Right lobe of liver (tissue), 6 donors: Measurements from ENCODE around the gene DUS4L. TPM values are rescaled to one million over a fixed set of nuclear protein-coding genes. Genes with fewer than 3 reads are reported as not detected.

Experiments
- ATAC-seq, 4 donors: fragments of 200-7000 bp; cut with Tn5 transposase; one replicate each; pipeline ENCODE4 v1.9.1; 2020; ENCODE audit warnings: mild to moderate bottlenecking in 4 of 4, moderate library complexity in 4 of 4
- DNase-seq, 3 donors: peaks; one replicate each; pipeline ENCODE4 v3.0.0-alpha.2; 2020
- H3K27ac ChIP-seq, 3 donors: fragments of 200-600 bp; one replicate each; pipeline ENCODE4 v1.8.0; 2022
- H3K27me3 ChIP-seq, 2 donors: fragments of 200-600 bp; one replicate each; pipeline ENCODE4 v1.8.0; 2022
- H3K36me3 ChIP-seq, 4 donors: fragments of 200-600 bp; sonication (generic) in 1 of 4; one replicate each; pipeline versions ENCODE4 v1.5.1 to v1.8.0; 2017 to 2022; ENCODE audit warnings: control low read depth in 1 of 4
- H3K4me1 ChIP-seq, 4 donors: fragments of 200-600 bp; sonication (generic) in 1 of 4; one replicate each; pipeline versions ENCODE4 v1.5.1 to v1.8.0; 2017 to 2022; ENCODE audit warnings: control low read depth in 1 of 4
- H3K4me3 ChIP-seq, 3 donors: fragments of 200-600 bp; one replicate each; pipeline ENCODE4 v1.8.0; 2022
- H3K9me3 ChIP-seq, 4 donors: fragments of 200-600 bp; sonication (generic) in 1 of 4; one replicate each; pipeline versions ENCODE4 v1.5.1 to v1.8.0; 2017 to 2022; ENCODE audit warnings: control low read depth in 1 of 4
- POLR2A ChIP-seq: fragments of 450-650 bp; IDR thresholded peaks from one replicate; pipeline ENCODE4 v1.6.1; 2017; ENCODE audit warnings: antibody characterized with exemption, mild to moderate bottlenecking
- WGBS: methylation state at CpG from one replicate; pipeline ENCODE4 v1.1.6; 2018; ENCODE audit warnings: low coverage, low lambda C conversion rate; ENCODE audit not compliant: insufficient coverage; ENCODE audit errors: missing lambda C conversion rate; 5-methylcytosine and 5-hydroxymethylcytosine counted together
- intact Hi-C, 2 donors: fragments of 100-400 bp; cut with DNase I; formaldehyde crosslinking; loops; one replicate each; pipeline versions ENCODE4 v1.11.2 to v1.14.1; 2022
- total RNA-seq, 6 experiments: library from RNA; depleted of rRNA in 2 of 6; stranded (reverse); fragments of >200 nt in 2 of 6; fragmentation: NEBNext Ultra II Directional in 3 of 6; extraction: Animal tissue kit (Norgen Biotek cat#: 25700) in 3 of 6; gene quantifications; one replicate each; pipeline versions ENCODE4 v1.1.0 to v1.2.4, GENCODE V29; 2016 to 2023
- TF ChIP-seq, protein P1 (sequence below), 4 donors: fragments of 200-600 bp in 3 of 4; fragments of 450-650 bp in 1 of 4; IDR thresholded peaks; one replicate each; pipeline versions ENCODE4 v1.5.1 to v1.8.0; 2016 to 2022; ENCODE audit warnings: antibody characterized with exemption in 4 of 4, mild to moderate bottlenecking in 2 of 4
- donor health status: DM: no; HTN: yes; CAD: no.
- donor health status: DM: no; HTN: no; CAD: no.
- donor health status: DM: no; HTN: no; CAD: no.
- donor health status: DM: no; HTN: yes; CAD: no.
- donor health status: DM: no; HTN: yes; CAD: no.

The DUS4L gene
- total RNA-seq, 6 experiments from 2014 or later, result 2.3 to 6.1 (median 3.4) TPM

DNA sequence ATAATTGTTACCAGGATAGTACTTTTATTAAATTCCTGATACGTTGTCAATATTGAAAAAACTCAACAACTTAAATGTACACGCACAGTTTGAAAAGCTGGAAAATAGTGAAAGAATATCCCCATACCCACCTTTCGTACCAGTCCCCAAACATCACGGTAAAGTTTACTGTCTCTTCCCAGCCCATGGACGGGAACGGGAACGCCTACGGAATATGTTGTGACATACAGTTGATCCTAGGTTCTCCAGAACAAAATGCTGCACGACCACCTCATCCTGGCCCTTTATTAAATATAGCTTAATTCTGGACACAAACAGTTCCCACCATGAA is 15.7 kb downstream of the DUS4L start:
- ATAC-seq (peak; percentile 4 to 36 (median 34)), DNase-seq (peak in 1 of 3 donors; percentile 23)
- TF ChIP-seq POLR2A, result no peak
- TF ChIP-seq, protein P1, sequence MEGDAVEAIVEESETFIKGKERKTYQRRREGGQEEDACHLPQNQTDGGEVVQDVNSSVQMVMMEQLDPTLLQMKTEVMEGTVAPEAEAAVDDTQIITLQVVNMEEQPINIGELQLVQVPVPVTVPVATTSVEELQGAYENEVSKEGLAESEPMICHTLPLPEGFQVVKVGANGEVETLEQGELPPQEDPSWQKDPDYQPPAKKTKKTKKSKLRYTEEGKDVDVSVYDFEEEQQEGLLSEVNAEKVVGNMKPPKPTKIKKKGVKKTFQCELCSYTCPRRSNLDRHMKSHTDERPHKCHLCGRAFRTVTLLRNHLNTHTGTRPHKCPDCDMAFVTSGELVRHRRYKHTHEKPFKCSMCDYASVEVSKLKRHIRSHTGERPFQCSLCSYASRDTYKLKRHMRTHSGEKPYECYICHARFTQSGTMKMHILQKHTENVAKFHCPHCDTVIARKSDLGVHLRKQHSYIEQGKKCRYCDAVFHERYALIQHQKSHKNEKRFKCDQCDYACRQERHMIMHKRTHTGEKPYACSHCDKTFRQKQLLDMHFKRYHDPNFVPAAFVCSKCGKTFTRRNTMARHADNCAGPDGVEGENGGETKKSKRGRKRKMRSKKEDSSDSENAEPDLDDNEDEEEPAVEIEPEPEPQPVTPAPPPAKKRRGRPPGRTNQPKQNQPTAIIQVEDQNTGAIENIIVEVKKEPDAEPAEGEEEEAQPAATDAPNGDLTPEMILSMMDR (IDR thresholded peaks at IDR 0.05), result no peak
- Histone ChIP-seq H3K4me3 (peak overlapping the region; percentile 49 to 71 (median 65)), H3K4me1 (peaks cover 0 to 16% (median 0%) of the 10 kb centered on the region in 4 donors), H3K36me3 (no peaks in the 10 kb centered on the region), H3K27me3 (no peaks in the 10 kb centered on the region), H3K9me3 (no peaks in the 10 kb centered on the region), H3K27ac (peak overlapping the region; percentile 84 to 87 (median 85))
- whole genome bisulfite sequencing, result 5% methylated on average over 9 of the region's 9 CpGs
- intact Hi-C loops, result no loop called here

DNA sequence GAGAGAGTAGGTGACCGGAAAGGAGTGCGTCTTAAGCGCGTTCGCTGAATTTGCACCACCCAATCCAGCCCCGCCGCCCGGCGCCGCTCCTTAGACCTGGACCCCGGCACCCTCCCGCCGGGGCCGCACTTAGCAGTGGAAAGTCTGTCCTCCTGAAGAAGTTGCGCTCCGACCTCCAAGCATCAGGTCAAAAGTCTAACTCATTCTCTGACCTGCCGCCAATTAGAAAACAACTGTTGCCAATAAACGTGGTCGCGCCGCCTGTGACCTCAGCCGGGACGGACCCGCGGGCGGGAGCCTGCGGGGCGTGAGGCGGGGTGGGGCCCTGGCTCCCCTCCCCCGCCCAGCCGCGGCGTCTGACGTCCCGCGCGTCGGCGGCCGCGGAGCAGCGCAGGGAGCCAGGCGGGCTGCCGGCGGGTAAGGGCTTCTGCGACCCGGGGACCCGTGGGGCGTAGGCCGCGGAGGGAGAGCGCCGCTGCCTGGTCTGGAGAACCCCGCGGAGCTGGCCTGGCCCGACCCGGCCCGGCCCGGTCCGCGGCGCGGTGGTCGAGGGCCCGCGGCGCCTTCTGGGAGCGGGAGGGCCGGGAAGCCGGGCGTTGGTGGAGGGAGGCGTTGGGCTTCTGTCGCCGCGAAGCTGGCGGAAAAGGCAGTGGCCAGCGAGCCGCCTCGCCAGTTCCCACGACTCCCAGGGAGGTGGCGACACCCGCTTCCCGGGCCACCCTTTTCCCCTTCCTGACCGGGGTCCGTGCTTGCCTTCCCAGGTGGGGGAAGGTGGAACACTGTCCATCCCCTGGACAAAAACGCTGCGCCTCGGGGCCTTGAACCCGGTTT is 16.3 kb downstream of the DUS4L start, which contains the start of gene BCAP29:
Gene BCAP29 (plus strand): TSS at position 362 of the 831 bp plus-strand sequence. CDS start 527 bp downstream, outside the sequence.
- peaks cover 0 to 16% (median 0%) of the 10 kb centered on the region in 4 donors for H3K4me1 ChIP-seq
- peak within 1 kb of the TSS; percentile 84 to 87 (median 85) for H3K27ac ChIP-seq
- peak; percentile 81 to 86 (median 83) for DNase-seq
- no peaks in the 10 kb centered on the region for H3K36me3 ChIP-seq
- H3K27me3 ChIP-seq, result no peaks in the 10 kb centered on the region
- peak within 1 kb of the TSS; percentile 49 to 71 (median 65) for H3K4me3 ChIP-seq
- TF ChIP-seq, protein P1 (IDR thresholded peaks at IDR 0.05), result peak; percentile 15 to 37 (median 35)
- peak; percentile 92 for TF ChIP-seq POLR2A
- 0% methylated on average over 20 of the region's 89 CpGs for WGBS
- ATAC-seq, result peak; percentile 96 to 98 (median 97)
- H3K9me3 ChIP-seq, result no peaks in the 10 kb centered on the region
- intact Hi-C loops, result no loop called here

DNA sequence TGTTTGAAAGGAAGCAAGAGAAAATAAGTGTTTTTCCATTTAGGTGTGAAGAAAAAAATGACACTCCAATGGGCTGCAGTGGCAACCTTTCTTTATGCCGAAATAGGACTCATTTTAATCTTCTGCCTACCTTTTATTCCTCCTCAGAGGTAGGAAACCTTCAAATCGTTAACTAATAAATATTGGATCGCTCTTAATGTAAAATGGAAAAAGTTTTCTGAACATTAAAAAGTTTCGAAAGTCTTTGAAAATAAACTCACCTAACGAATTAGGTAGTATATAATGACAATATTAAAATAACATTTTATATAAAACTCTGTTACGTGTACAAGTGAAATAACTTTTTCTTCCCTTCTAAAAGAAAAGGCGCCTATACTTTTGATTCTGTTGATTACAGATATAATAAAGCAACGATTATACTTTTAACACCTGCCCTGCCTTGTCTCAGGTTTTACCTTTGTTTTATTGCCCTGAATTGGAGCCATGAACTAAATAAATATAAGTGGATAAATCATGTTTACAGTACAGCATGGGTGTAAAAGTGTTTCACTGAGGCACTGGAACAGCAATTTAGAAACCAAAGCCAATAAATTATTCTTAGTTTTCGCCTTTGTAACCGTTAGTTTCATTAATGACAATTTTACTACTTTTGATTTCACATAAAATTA is 17.1 kb downstream of the DUS4L start:
- WGBS, result 21% methylated on average over 10 of the region's 10 CpGs
- no peak for ATAC-seq

DNA sequence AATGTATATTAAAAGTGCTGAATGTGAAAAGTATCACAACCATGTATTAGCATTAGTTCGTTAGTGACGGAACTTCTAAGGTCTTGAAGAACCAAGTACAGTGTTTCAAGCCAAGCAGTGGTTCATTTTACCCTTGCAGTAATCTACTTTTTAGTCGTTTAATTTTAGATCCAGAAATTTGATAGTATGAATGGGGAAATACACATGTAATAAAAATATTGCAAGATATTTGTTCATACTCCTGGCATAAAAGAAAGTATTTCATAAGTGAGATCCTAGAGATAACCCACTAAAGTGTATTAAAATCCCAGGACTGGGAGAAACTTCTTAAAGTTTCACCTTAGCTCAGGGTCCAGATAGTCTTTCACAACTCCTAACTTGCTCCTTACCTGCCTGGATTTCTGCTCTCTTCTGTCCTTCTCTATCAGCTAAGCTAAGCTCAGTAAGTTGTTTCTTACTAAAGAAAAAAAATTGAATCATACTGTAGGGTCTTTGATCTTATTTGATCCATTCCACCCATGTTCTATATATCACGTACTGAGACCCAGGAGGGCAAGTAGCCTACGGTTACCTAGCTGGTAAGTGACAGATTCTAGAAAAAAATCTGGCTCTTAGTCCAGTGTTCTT is 17.7 kb downstream of the DUS4L start:
- H3K4me1 ChIP-seq, result peaks cover 0 to 16% (median 0%) of the 10 kb centered on the region in 4 donors
- H3K4me3 ChIP-seq, result peak overlapping the region in 1 of 3 donors; percentile 49
- no peak for DNase-seq
- H3K27ac ChIP-seq, result no peak overlapping the region
- TF ChIP-seq, protein P1 (IDR thresholded peaks at IDR 0.05), result no peak
- no peak for TF ChIP-seq POLR2A
- H3K36me3 ChIP-seq, result no peaks in the 10 kb centered on the region
- WGBS, result 63% methylated on average over 5 of the region's 5 CpGs
- no peaks in the 10 kb centered on the region for H3K27me3 ChIP-seq
- no peak for ATAC-seq
- intact Hi-C loops, result no loop called here
- no peaks in the 10 kb centered on the region for H3K9me3 ChIP-seq

More for the DNA sequence above, 17.1 kb downstream of the DUS4L start:
- no peak for DNase-seq
- Histone ChIP-seq H3K27ac (peak overlapping the region; percentile 84 to 87 (median 85)), H3K27me3 (no peaks in the 10 kb centered on the region), H3K36me3 (no peaks in the 10 kb centered on the region), H3K4me1 (peaks cover 0 to 16% (median 0%) of the 10 kb centered on the region in 4 donors), H3K4me3 (peak overlapping the region; percentile 49 to 71 (median 65)), H3K9me3 (no peaks in the 10 kb centered on the region)
- intact Hi-C loops, result no loop called here
- TF ChIP-seq, protein P1 (IDR thresholded peaks at IDR 0.05), result no peak
- TF ChIP-seq POLR2A, result no peak
